ENCODE results near the gene PPP1R3E.

The PPP1R3E gene

GRCh38 chr14:23252420-23253333, 50.0 kb downstream of the PPP1R3E start:
- no peak overlapping the region for H3K4me3 ChIP-seq (ENCODE audit: low read depth, low read length)

DNA sequence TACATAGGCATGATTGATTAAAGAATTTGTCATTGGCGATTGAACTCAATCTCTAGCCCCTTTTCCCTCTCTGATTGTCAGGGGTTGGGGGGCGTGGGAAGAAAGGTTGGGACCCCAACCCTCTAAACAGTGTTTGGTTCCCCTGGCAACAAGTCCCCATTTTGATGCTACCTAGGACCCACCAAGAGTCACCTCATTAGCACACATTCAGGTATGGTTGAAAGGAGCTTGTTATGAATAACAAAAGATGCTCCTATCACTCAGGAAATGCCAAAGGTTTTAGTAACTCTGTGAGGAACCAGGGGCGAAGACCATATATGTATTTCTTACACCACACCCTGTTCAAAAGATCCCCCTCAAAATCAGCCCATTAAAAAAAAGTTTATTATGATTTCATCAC, 50.7 kb downstream of the PPP1R3E start:
- H3K4me3 ChIP-seq (ENCODE audit: low read depth, low read length): no peak overlapping the region

- H3K4me3 ChIP-seq (ENCODE audit: low read depth, low read length): no peak overlapping the region
These were observed 52.8 kb downstream of the PPP1R3E start for GRCh38 chr14:23249824-23250223.

GRCh38 chr14:23248601-23249000, 54.1 kb downstream of the PPP1R3E start:
- no peak overlapping the region for H3K4me3 ChIP-seq (ENCODE audit: low read depth, low read length)
